ENCODE measurements around the gene WWC2.

- TF ChIP-seq KLF9 (tag by site-specific recombination; IDR thresholded peaks at IDR 0.05; ENCODE audit: low read depth): no peak
- no peak for TF ChIP-seq CTCF (tag by site-specific recombination; IDR thresholded peaks at IDR 0.05)
- TF ChIP-seq ZNF529 (tag by site-specific recombination; IDR thresholded peaks at IDR 0.05; ENCODE audit: insufficient replicate concordance): no peak
- no peak for TF ChIP-seq ELK4 (IDR thresholded peaks at IDR 0.05; ENCODE audit: borderline replicate concordance, low read depth, low read length)
- TF ChIP-seq HOXD13 (CRISPR knock-in tag; IDR thresholded peaks at IDR 0.05; ENCODE audit: borderline replicate concordance): no peak
- TF ChIP-seq ZNF707 (tag by site-specific recombination; IDR thresholded peaks at IDR 0.05): no peak
- TF ChIP-seq ZNF398 (tag by site-specific recombination; IDR thresholded peaks at IDR 0.05): no peak; the same call in 1 of the 2 replicates
- no peak for TF ChIP-seq ZNF513 (tag by site-specific recombination; IDR thresholded peaks at IDR 0.05)
- no peak for TF ChIP-seq KLF16 (tag by site-specific recombination; IDR thresholded peaks at IDR 0.05)
- TF ChIP-seq REST (tag by site-specific recombination; IDR thresholded peaks at IDR 0.05): no peak
- TF ChIP-seq ZSCAN18 (tag by site-specific recombination; IDR thresholded peaks at IDR 0.05): no peak
- no peak for TF ChIP-seq YY1 (tag by site-specific recombination; IDR thresholded peaks at IDR 0.05)
- TF ChIP-seq ZNF24 (tag by site-specific recombination; IDR thresholded peaks at IDR 0.05): no peak
- TF ChIP-seq PRDM10 (tag by site-specific recombination; IDR thresholded peaks at IDR 0.05): no peak
These were observed 73.8 kb downstream of the WWC2 start for GRCh38 chr4:183172881-183173280.
